Colon (tissue), 2 donors: ENCODE results near the gene KMT5B.

Experiments used
- FAIRE-seq: peaks from 2 replicates; lab custom pipeline; 2012; peaks lifted over from hg19 to GRCh38; lab: Jason Lieb, UNC
- donor health status: control.
- donor health status: control.

KMT5B gene

DNA sequence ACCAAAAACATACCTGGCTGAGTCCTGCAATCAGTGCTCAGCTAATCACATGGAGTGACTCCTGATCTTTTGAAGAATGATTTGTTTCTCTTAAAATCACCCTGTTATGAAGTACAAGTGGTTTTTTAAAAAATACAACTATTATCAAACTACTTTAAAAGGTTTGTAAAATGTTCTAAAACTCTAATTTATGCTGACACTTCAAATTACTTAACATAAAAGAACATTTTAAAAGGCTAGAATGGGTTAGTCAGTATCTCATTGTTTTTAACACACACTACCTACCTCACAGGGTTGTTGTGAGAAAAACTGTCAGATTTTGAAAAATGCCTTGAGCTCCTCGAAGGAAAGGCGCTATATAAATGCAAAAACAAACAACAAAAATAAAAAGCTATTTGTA lies 33.2 kb downstream of the KMT5B start:
- FAIRE-seq = no peak

DNA sequence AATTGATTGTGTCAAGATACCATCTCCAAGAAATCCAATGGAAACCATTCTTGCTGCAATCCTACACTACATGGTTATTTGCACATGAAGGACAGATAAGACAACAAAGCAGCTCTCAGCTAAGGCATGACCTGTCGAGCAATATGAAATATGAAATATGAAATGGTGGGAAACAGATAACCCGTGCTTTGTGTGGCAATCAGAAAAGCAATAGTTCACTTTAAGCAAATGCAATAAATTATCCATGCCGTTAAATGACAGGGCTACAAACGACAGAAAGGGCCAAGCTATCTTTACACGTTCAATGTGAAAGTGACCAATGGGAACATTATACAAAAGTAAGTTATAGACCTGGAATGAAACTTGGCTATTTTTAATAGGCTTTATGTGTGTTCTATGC lies 35.2 kb downstream of the KMT5B start:
- no peak for FAIRE-seq

- FAIRE-seq = no peak
These were observed 39.2 kb downstream of the KMT5B start for GRCh38 chr11:68173926-68174325.

DNA sequence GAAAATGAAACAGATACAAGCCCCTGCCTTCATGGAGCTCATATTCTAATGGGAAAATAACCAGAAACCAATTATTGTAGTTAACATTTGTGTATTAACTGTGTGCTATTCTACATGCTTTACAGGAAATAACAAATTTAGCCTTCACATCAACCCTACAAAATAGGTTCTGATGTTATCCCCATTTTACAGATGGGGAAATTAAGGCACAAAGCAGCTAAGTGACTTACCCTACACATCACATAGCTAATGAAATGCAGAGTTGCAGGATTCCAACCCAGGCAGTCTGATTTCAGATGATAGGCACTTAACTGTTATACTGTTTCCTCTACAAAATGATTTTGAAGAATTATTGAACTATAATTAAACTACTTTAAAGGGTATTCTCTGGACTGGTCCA lies 43.7 kb downstream of the KMT5B start:
- no peak for FAIRE-seq

DNA sequence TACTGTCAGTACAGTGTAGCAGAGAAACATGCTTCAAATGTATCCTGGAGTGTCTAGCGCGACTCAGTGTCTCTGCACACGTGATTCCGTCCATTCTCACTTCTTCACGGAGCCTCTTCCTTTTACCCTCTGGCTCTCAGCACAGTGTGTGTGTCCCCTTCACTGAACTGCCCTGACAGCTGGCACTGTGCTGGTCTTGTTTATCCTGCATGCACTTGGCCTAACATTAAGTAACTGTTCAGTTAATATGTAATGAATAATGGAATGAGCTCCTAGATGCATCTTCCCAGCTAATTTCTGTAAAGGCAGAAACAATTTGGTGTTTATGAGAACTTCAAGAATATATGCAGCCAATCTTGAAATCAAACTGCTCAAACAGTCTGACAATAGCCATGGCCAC lies 44.4 kb downstream of the KMT5B start:
- no peak for FAIRE-seq

DNA sequence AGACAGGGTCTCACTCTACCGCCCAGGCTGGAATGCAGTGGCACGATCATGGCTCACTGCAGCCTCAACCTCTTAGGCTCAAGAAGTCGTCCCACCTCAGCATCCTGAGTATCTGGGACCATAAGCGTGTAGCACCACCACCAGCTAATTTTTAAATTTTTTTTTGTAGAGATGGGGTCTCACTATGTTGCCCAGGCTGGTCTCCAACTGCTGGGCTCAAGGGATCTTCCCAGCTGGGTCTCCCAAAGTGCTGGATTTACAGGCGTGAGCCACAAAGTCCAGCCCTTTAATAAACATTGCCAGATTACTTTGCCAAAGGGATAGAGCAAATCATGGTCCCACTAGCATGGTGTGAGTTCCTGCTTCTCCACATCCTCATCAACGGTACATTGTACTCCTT lies 45.6 kb downstream of the KMT5B start:
- no peak for FAIRE-seq

DNA sequence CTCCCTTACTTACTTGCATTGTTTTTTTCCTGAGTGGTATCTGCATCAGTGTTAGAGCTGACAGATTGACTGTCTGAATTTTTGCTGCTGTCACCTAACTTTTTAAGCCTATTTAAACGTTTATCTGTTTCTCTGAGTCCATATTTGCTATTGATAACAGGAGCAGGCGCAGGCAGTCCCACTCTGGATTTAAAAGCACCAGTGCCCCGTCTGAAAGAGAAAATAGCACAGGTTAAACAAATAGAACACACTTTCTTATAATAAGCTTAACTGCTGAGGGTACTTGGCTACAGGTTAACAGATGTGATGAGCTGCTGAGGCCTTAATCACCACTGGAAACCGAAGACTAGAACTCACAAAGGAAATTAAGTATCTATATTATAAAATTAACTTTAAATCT lies 46.1 kb downstream of the KMT5B start:
- no peak for FAIRE-seq

DNA sequence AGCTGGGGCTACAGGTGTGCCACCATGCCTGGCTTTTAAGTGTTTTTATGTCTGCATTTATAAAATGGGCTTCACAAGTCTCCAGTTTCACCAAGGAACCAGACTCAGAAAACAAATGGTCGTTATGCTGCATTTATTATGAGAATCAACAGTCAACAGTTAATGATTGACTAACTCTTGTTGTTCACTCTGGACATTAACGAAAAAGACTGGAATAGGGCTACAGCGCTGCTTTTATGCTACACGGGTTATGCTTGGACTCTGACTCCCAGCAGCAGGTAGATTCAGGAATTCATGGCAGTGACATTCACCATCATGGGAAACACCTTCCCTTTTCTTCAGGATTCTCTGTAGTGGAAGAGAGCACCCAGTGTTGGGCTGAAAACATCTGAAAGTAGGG lies 47.5 kb downstream of the KMT5B start:
- no peak for FAIRE-seq

DNA sequence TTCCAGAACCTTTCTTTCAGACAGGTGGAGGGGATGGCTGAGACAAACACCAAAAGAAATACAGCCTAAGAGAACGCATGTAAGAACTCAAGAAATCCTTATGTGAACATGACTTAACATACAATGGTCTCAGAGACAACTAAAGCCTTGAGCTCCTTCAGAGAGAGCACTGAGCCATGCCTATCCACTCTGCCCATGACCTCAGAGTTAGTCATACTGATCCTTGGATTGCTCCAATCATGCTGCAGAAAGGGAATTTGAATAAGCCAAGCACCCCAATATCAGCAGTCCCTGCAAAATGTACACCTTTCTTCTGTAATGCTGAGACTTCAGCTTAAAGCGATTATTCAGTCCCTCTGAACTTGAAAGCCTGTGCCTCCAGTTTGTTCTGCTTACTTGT lies 48.7 kb downstream of the KMT5B start:
- no peak for FAIRE-seq

- FAIRE-seq = no peak
These were observed 49.4 kb downstream of the KMT5B start for GRCh38 chr11:68163691-68164090.

GRCh38 chr11:68160100-68160695 lies 52.9 kb downstream of the KMT5B start:
- FAIRE-seq = no peak

DNA sequence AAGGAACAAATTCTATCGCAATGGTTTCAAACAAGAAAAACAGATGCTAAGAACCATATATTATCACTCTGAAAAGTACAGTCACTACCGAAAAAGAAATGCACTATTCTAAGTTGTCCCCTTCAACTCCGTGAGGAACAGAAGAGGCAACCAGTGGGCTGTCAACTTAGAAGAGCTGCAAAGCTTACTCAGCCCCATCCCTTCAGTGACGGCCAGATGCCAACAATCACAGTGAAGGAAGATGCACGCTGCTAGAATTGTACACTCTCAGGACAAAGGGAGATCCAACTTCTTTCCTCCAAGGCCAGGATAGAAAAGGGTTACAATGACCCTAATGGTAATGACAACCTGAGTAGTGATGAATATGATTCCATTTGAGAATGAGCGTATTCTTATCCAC lies 53.4 kb downstream of the KMT5B start:
- no peak for FAIRE-seq

GRCh38 chr11:68159161-68159560 lies 53.9 kb downstream of the KMT5B start:
- no peak for FAIRE-seq

DNA sequence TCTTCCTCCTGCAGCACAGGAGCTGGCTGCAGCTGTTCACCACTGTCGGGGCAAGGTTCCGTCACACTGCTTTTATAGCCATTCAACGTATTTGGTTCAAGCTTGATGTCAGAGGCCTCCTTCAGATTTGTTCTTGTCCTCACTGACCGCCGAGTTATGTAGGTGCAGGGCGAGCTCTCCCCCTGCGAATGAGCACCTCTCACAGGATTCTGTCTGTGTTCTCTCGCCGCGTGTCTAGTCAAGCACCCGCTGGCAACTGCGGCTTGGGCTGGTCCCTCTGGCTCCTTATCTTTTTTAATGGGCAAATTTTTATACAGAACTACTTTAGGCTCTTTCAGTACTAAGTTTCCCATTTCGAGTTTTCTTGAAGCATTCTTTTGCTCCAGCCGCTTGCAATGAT lies 54.5 kb downstream of the KMT5B start:
- FAIRE-seq = no peak

DNA sequence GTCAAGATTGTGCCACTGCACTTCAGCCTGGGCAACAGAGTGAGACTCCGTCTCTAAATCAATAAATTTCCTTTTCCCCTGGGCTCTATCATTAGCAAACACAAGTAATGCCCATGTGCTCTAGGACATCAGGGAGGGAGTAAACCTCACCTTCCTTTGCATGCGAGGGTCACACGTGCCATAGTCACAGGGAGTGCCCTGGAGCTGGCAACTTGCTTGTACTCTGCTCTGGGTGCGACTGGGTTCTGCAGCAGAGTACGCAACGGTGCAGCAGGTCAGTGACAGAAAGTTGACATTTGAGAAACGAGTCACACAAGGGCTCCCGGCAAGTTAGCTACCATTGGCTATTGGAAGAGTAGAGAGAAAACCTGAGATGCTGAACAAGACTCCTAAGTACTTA lies 59.4 kb downstream of the KMT5B start:
- no peak for FAIRE-seq

- no peak for FAIRE-seq
These were observed 63.1 kb downstream of the KMT5B start for GRCh38 chr11:68150037-68150436.

- FAIRE-seq = no peak
These were observed 63.7 kb downstream of the KMT5B start for GRCh38 chr11:68149417-68149816.

GRCh38 chr11:68148879-68149278 lies 64.2 kb downstream of the KMT5B start:
- FAIRE-seq = no peak

DNA sequence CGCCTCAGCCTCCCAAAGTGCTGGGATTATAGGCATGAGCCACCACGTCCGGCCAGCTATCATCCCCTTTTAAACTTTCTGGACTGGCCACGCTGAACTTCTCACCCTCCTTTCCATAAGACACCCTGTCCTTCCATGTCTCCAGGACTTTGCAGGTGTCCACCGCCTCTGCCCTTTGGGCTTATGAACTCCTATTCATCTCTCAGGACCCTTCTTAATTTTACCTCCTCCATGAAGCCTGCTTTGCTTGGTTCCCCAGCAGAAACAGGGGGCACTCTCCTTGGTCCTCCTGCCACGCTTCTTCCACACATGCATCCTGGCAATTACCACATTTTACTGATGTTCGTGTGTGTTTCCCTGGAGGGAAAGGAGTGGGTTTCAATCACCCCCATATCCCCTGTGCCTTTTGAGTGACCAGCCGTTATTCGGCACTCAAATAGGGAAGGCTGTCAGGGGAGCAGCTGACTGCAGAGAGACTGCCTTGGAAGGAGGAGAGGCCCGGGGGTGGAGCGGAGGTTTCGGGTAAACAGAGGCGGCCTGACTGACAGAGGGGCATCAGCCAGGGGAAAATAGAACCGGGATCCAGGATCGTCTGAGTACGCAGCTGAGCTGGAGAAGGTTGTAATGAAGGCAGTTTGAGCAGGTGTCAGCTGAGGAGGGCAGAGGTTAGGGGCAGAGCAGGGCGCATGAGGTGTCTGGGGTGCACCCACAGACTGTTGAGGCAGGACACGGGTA lies 64.9 kb downstream of the KMT5B start:
- FAIRE-seq = no peak

- FAIRE-seq = no peak
These were observed 66.2 kb downstream of the KMT5B start for GRCh38 chr11:68146704-68147474.

DNA sequence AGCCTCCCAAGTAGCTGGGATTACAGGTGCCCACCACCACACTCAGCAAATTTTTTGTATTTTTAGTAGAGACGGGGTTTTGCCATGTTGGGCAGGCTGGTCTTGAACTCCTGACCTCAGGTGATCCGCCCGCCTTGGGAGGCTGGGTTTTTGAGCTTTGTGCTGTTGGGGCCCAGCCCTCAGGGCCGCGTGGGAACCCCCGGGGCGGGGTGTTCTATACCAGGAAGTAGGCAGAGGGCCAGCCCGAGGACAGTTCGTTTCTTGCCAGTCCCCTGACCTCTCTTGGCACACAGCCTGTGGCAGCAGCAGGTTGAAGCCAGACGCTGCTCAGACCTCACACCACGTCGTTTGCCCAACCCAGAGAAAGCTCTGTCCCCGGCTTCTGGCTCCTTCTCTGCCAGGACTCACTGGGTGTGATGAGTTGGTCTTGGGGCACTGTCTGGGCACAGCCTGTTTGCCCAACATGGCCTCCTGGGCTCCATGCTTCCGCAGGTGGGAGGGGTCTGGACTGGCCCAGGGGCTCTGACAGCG lies 67.0 kb downstream of the KMT5B start:
- FAIRE-seq = no peak

GRCh38 chr11:68145120-68145866 lies 67.8 kb downstream of the KMT5B start:
- no peak for FAIRE-seq

DNA sequence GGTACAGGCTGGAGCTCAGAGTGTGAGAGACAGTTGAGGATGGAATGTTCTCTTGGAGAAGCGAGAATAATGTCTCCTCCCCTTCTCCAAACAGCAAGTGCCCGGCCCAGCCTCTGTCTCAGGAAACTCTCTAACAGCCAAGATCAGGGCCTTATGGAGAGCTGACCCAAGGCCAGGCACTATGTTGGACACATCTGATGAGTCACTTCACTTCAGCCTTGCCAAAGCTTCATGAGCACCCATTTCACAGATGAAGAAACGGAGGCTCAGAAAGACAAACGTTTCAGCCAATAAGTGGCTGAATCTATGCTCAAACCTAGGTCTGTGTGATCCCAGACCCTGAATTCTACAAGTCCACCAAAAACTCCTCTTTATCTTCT lies 69.8 kb downstream of the KMT5B start:
- no peak for FAIRE-seq
